Measurements from ENCODE around the gene CHDH.

The CHDH gene

DNA sequence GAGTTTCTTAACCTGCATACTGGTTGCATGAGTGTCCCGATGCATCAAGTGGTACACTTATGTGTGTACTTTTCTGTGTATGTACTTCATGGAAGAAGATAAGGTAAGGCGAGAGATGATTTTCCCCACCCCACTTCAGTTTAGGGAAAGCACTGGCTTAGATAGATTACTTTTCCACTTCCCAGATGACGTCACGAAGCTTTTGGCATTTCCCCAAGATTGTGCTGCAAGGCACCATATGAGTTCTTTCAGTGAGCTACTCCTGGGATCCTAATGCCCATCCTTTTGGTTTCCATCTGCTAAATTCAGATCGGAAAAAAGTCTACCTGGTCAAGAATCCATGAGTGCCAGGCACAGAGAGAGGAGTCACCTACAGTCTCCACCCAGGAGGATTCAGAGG, 4.7 kb upstream of the CHDH start:
- DNase-seq (ENCODE audit: low read depth in 2 of 2, low spot score in 1 of 2), result no peak

DNA sequence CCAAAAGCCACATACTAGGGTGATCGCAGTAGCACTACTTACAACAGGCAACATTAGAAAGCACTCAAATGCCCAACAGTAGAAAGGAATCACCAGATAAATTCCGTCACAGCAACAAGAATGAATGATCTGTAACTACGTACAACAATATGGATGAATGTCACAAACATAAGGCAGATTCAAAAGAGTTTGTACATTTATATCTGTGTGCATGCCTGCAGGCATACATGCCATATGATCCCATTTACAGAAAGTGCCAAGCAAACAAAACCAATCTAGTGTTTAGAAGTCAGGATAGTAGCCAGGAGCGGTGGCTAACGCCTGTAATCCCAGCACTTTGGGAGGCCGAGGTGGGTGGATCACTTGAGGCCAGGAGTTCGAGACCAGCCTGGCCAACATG, 3.7 kb upstream of the CHDH start:
- no peak for DNase-seq (ENCODE audit: low read depth in 2 of 2, low spot score in 1 of 2)

DNA sequence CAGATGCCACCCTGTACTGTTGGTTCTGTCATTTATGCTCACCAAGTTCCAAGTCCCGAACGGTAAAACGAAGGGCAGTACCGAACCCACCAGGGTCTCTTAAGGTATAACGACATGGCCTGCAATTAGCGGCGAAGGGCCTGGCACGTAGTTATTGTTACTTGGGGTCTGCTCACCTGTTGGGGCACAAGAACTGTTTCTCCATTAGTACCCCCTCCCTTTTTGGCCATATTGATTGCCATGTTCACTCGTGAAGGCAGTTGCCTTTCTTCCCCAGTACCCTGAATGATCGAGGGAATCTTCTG, 584 bp upstream of the CHDH start:
- no peak for DNase-seq (ENCODE audit: low read depth in 2 of 2, low spot score in 1 of 2)

DNA sequence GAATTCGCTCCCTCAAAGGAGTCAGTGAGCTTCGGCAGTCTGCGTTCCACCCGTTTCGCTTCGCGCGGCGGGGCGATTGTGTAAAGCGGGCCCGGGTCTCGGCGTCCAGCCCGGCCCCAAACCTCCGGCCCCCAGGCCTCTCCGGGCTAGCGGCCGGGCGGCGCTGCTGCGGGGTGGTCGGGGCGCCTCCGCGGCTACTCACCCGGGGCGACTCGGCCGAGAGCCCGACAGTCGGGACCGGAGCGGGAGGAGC, 412 bp downstream of the CHDH start:
- no peak for DNase-seq (ENCODE audit: low read depth in 2 of 2, low spot score in 1 of 2)

DNA sequence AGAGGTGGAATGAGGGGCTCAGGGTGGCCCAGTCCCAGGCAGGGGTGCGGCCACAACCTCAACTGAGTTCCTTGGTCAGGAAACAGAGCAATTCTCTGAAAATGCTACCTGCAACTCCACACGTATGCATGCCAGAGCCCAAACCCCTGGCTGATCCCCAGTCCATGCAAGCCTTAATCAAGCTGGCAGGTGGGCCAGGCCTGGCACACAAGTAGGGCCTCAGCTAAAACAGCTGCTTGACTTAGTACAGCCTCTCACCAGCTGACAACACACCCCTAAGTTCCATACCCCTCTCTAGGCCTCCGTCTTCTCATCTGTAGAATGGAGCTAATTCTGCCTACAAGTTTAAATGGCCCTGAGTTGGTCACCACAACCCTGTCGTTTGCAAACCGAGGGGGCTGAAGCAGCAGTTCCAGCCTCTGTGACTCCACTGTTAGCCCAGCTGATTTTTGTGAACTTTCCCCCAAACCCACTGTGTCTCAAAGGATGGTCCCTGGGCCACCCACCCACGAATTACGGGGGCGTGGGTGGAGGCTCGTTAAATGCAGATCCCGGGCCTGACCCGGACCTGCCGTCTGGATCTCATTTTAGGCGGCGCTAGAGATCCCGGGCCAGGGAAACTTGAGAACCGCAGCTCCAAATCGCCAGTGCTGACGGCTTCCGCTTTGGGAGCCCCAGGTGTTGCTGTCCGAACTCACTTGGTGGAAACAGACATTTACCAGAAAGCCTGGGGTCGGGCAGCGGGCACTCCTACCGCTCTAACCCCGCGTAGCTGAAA, 927 bp downstream of the CHDH start:
- no peak for DNase-seq (ENCODE audit: low read depth in 2 of 2, low spot score in 1 of 2)

DNA sequence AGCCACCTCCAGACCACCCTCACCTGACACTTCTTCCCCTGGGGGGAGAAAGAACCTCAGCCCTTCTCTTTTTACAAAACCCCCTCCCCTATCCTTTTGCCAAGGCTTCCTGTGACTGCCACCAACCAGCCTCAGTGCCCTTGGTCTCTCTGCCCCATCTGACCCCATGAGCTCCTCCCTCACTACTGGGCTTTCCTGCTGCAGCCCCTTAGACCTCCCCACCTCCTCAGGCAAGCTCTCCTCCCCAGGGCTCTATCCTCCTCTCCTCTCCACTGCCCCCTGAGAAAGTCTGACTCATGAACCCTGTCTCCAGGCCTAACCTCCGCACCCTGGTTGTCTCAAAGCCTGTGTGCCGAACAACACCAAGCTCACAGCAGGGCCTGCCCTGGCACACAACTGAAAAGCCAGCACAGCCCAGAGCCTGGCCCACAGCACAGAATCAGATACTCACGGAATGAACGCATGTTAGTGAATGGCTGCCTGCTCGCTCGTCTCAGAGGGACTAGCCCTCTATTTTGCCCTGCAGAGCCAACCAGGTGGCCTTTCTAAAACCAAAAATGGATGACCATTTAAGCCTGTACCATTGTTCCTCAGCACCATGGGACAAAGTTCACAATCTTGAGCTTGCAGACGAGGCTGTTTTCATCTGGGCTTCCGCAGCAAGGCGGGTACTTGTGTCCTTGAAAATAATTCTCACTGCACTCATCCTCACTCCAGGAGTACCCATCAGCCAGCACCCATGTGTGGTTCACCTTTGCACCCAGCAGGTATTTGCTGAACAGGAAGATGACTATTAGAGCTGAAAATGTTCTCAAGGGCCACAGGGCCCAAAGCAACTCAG, 1.7 kb downstream of the CHDH start:
- no peak for DNase-seq (ENCODE audit: low read depth in 2 of 2, low spot score in 1 of 2)

DNA sequence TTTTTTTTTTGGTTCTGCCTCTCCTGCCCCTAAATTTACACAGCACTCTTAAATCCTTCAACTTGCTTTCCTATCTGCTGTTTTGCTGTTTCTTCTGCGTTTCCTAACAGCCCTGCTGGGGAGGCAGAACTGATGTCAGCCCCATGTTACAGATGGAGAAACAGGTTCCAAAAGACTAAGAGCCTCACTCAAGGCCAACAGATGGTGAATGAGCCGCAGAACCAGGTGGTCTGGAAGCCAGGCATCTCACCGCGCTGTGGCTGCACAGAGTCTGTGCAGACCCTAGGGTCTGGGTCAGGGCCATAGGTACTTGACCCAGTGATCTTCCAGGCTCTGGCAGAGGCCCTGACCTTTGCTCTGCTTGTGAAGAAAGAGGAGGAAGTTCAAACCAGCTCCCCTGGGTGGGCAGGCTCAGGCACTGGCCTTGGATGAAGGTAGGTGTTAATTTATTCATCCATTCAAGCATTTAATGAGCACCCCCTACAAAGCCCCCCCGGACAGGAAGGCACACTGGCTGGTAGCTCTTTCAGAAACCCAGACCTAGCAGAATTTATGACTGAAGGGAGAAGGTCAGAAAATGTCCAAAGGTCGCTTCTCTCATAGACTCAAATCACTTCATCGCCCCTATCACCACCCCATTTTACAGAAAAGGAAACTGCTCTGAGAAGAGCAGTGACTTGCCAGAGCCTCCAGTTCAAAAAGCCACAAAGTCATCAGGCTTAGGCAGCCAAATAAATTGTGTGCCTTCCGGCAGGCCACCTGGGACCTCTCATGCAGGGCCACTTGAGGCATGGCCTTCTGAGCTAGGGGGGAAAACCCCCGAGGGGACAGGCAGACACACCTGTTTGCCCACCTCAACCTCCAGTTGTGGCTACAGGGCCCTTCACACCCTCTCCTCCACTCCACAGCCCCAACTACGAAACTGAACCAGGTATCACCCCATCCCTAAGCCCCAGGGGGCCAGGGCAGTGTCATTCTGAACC, 2.7 kb downstream of the CHDH start:
- no peak for DNase-seq (ENCODE audit: low read depth in 2 of 2, low spot score in 1 of 2)

DNA sequence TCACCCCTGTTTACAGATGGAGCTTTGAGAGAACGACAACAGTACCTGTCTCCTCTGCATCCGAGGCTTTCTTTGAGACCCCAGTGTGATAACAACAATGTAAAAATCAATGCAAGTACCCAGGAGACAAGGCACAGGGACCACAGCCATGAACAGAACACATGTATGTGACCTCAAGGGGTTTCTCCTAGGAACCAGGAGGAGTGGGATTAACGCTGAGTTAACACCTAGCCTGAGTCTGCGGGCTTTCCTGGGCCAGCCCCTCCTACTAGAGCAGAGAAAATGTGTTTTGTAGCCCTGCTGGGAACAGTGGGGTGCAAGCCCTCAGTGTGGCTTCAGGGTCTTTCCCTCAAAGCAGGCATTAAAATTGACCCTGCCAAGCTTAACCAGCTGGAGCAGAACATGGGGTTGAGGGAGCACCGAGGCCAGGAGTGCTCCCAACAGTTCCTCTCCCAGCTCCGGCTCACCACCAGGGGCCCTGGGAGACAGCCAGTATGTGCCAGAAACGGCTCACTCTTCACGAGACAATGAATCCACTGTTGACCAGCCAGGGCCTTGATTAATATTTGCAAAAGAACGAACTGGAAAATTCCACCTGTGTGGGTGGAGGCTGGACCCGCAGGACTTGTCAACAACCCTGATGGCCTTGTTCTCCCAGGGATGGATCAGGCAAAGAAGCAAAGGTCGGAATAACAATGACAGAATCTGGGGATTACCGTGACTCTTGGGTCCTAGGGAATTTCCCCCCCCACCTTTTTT, 3.6 kb downstream of the CHDH start:
- no peak for DNase-seq (ENCODE audit: low read depth in 2 of 2, low spot score in 1 of 2)

DNA sequence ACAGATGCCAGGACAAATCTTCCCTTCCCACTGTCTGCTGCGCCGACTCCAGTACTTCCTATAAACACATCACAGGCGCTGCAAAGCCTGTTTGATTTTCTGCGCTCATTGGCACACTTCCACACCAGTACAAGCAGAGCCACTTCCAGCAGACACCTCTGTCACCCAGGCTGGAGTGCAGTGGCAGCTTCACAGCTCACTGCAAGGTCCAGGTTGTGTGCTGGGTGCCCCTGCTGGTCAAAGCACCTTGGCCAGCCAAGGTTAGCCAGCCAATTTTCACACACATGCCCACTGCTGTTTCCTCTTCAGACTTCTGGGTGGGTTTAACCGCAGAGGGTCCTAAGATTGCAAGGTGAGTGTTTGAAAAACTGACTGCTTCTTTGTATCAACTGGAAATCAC, 4.9 kb downstream of the CHDH start:
- no peak for DNase-seq (ENCODE audit: low read depth in 2 of 2, low spot score in 1 of 2)

DNA sequence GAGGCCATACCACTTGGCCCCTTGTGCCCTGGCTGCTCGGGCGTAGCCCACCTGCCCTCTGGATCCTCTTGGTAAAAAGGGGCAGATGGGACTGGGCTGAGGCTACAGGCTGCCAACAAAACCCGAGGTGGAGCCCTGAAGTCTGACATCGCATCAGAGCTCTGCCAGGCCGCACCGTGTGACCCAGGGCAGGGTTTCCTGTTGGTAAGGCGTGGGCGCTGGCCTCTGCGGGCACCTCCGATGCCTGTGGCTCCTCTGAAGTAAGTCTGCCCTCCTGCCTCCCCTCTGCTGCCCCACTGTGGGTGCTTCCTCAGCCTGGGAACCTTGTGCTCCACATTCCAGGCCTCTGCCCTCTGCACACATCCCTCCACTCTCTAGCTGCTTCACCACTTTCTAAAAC, 8.9 kb downstream of the CHDH start:
- no peak for DNase-seq (ENCODE audit: low read depth in 2 of 2, low spot score in 1 of 2)

DNA sequence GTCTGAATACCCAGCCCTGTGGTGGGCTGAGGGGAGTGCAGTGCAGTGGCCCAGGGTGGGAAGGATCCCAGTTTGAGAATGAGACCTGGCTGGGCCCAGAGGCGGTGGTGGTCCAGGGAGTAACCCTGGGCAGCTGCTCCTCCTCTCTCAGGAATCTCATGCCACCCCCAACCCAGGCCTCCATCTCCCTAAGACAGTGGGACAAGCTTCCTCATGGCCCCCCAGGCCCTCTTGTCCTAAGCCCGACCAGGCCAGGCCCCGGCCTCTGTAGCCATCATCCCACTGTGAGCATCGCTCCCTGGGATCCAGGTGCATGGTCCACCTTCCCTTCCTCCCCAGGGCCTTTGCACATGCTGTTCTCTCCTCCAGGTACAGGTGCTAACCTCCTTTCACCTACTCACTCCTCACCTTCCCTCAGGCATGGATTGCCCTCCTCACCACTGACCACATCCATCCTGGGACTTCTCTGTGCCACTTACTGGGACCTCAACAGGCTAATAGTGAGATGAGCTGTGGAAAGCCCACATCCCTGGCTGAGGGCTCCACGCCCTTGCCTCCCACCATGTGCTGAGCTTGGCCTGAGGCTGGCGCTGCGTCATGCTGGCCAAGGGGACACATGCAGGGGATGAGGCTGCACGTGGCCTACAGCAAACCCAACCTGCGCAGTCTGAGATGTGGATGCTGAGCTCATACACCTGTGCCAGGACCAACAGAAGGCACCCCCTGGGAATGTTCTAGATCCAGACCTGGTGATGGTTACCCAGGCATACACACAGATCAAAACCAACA, 9.9 kb downstream of the CHDH start:
- DNase-seq (ENCODE audit: low read depth in 2 of 2, low spot score in 1 of 2), result no peak

DNA sequence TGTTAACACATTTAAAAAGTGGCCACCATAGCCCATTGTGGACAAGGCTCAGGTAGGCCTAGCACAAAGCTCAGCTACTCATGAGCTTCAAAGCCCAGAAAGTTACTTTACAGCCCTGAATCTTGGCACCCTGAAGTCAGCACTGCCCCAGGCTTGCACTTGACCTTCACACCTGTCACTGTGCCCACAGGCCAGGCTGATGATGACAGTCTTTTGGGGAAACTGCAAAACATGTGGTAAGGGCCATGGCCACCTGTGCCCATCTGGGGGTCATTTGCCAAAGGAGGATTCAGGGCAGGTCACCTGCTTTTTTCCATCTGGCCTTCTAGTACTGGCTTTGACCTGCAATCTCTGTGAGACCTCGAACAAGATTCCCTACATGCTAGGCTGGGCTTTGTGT, 11.0 kb downstream of the CHDH start:
- DNase-seq (ENCODE audit: low read depth in 2 of 2, low spot score in 1 of 2), result no peak

DNA sequence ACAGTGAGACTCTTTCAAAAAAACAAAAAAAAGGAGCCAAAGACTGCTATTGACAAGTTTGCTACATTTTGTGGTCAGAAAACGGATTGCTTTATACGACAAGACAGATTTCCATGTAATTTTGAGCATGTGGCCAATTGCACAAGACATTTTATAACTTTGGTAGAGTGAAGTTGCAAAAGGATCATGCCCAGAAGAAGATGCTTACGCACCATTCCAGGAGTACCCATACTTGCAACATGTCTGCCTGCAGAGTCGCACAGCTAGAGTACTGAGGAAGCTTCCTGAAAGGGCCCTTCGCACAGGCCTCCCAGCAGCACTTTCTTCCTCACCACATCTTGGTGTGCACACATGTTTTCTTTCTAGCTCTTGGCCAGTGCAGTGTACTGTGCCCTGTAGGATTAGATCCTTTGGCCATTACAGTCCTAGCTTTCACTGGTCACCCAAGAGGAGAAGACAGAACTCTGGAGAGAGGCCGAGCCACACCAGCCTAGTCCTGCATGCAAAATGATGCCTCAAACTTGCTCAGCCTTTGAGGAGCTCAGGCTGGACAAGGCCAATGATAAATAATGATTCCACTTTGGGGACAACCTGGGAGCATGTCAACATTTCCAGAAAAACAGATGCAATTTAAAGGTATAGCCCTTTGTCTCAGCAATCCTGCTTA, 11.7 kb downstream of the CHDH start:
- no peak for DNase-seq (ENCODE audit: low read depth in 2 of 2, low spot score in 1 of 2)

DNA sequence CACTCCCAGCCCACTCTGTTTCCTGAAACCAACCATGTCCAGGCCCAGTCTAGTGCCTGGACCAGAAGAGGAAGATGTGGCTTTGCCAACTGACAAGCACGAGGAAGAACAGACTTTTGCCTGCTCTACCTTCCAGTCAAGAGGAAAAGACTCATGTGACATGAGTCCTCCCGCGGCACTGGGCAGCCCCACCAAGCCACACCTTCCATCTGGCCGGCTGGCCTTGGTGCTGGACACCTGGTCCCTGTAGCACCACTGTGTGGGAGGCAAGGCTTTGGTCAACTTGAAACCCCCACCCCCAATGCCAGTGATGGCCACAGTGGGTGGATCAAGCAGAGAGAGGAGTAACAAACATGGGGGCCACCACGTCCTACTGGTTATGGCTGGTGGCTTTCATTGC, 12.5 kb downstream of the CHDH start:
- no peak for DNase-seq (ENCODE audit: low read depth in 2 of 2, low spot score in 1 of 2)

DNA sequence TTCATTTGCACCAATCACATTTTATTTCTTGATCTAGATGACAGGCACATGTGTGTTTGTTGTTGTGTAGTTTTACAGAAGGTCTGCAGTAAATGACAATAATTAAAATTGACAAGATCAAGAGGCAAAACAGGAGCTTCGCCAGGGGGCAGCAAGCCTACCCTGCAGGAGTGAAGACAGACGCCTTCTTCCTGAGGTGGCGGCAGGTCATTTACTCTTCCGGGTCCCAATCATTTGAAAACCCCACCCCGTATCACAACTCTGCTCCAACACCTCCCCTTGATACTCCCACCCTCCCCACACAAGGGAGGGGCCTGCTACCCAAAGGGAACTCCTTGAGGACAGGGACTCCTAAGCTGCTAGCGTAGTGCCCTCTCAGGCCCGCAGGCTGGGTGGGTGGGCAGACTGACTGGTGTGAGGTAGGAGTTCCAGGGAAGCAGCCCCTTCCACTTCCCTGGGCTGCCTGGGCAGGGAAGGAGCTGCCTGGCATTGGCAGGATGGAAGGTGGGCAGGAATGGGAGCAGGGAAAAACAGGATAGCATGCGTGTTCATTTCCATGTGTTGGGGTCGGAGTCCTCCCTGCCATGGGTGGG, 13.1 kb downstream of the CHDH start:
- no peak for DNase-seq (ENCODE audit: low read depth in 2 of 2, low spot score in 1 of 2)

DNA sequence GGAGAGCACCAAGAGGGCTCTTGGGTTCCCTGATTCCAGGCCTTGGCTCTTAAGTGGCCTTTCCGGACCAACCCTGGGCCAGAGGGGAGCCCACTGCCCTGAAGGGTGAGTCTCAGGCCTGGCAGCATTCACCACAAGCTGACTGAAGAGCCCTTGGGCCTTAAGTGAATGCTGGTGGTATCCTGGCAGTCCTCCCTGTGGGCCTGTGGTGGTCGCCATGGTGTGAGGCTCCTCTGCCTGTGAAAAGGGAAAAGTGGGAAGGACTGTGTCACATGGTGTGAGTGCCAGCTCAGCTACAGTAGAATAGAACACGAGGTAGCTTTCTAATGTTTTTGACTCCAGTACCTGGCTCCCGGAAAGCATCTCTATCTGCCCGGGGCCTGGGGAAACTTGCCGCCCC, 15.3 kb downstream of the CHDH start:
- DNase-seq (ENCODE audit: low read depth in 2 of 2, low spot score in 1 of 2), result no peak

DNA sequence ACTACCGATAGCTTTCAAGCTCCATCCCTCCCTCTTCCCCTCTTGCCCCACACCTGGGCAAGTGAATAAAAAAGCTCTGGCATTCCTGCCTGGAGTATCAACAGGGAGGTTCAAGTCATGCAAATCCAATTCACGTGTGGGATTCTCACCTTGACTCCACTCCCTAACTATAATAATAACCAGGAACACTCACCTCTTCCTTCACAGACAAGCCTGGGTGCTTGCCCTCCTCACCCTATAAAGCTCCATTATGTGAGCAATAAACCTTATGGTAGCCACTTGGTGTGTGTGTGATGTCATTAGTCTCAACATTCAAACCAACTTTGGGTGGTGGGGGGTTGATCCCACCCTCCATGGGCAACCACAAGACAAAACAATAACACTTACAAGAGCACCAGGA, 16.6 kb downstream of the CHDH start:
- DNase-seq (ENCODE audit: low read depth in 2 of 2, low spot score in 1 of 2), result no peak

DNA sequence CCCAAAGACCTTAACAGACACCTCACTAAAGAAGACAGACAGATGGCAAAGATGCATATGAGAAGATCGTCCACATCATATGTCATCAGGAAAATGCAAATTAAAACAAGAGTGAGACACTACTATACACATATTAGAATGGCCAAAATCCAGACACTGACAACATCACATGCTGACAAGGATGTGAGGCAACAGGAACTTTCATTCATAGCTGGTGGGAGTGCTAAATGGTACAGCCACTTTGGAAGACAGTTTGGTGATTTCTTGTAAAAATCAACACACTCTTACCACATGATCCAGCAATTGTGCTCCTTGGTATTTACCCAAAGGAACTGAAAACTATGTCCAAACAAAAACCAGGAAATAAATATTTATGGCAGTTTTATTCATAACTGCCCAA, 17.6 kb downstream of the CHDH start:
- DNase-seq (ENCODE audit: low read depth in 2 of 2, low spot score in 1 of 2), result no peak

DNA sequence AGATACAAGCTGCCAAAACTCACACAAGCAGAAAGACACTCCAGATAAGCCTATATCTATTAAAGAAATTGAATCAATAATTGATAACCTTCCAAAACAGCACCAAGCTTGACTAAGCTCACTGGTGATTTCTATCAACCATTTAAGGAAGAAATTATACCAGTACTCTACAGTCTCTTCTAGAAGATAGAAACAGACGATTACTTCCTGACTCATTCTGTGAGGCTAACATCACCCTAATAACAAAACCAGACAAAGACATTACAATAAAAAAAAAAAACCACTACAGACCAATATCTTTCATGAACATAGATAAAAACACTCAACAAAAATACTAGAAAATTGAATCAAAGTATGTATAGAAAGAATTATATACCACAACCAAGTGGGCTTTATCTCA, 20.2 kb downstream of the CHDH start:
- DNase-seq (ENCODE audit: low read depth in 2 of 2, low spot score in 1 of 2), result no peak

DNA sequence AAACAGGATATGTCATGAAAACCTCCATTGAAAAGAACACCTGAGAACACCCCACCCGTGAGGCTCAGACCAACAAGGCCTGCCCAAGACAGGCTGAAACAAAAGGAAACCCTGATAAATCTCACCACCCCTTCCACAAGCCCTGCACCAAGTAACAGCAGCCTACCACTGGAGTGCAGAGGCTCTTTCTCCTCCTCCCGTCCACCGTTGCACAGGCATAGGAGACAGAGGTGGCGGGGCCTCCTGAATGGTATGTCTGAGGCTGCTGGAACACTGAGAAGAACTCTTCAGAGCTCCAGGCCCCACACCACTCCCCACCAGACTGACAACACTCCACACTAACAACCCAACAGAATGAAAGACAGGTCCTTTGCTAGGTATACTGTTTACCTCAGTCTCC, 21.4 kb downstream of the CHDH start:
- no peak for DNase-seq (ENCODE audit: low read depth in 2 of 2, low spot score in 1 of 2)

All from stimulated activated CD8-positive, alpha-beta memory T cell treated with anti-CD3 and anti-CD28 coated beads, Interleukin-4, amount 100 ng/mL, for 1 hour (primary cell).